Measurements from ENCODE around the gene KATNIP. TPM values are rescaled to one million over a fixed set of nuclear protein-coding genes. Genes with fewer than 3 reads are reported as not detected.

KATNIP gene
- total RNA-seq, 6 donors from 2014 or later = 19.9 to 79.6 (median 38.6) TPM

DNA sequence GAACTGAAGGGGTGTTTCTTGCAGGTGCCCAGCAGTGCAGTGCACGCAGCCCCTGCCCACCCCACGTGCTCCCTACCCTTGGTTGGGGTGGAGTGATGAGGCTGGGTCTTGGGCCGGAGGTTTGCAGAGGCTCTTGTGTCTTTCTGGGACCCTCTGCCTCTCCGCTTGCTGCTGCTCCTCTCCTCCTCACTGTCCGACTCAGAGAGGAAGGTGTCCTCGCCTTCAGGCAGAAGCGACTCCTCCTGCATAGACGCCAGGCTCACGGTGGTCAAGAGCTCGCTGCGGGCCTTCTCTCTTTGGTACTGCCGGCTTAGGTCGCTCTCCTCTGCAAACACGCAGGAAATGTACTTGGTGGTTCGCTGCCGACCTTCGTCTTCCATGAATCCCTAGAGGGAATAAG is 43.2 kb upstream of the KATNIP start:
- Histone ChIP-seq H3K36me3 (peaks cover 60 to 98% (median 95%) of the 10 kb centered on the region in 4 donors), H3K27me3 (no peaks in the 10 kb centered on the region), H3K4me1 (no peaks in the 10 kb centered on the region), H3K4me3 (no peak overlapping the region), H3K9me3 (no peaks in the 10 kb centered on the region), H3K27ac (no peak overlapping the region)
- ATAC-seq (ENCODE audit: low FRiP score in 2 of 2) (no peak), DNase-seq (no peak)
- TF ChIP-seq, protein P1, sequence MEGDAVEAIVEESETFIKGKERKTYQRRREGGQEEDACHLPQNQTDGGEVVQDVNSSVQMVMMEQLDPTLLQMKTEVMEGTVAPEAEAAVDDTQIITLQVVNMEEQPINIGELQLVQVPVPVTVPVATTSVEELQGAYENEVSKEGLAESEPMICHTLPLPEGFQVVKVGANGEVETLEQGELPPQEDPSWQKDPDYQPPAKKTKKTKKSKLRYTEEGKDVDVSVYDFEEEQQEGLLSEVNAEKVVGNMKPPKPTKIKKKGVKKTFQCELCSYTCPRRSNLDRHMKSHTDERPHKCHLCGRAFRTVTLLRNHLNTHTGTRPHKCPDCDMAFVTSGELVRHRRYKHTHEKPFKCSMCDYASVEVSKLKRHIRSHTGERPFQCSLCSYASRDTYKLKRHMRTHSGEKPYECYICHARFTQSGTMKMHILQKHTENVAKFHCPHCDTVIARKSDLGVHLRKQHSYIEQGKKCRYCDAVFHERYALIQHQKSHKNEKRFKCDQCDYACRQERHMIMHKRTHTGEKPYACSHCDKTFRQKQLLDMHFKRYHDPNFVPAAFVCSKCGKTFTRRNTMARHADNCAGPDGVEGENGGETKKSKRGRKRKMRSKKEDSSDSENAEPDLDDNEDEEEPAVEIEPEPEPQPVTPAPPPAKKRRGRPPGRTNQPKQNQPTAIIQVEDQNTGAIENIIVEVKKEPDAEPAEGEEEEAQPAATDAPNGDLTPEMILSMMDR (IDR thresholded peaks at IDR 0.05) = no peak
- no peak for TF ChIP-seq EP300 (IDR thresholded peaks at IDR 0.05)
- TF ChIP-seq POLR2AphosphoS5 (IDR thresholded peaks at IDR 0.05) = no peak
- TF ChIP-seq POLR2A (IDR thresholded peaks at IDR 0.05) = no peak
- 94 to 97% methylated on average over 10 to 17 of the region's 17 CpGs for WGBS, 2 donors

DNA sequence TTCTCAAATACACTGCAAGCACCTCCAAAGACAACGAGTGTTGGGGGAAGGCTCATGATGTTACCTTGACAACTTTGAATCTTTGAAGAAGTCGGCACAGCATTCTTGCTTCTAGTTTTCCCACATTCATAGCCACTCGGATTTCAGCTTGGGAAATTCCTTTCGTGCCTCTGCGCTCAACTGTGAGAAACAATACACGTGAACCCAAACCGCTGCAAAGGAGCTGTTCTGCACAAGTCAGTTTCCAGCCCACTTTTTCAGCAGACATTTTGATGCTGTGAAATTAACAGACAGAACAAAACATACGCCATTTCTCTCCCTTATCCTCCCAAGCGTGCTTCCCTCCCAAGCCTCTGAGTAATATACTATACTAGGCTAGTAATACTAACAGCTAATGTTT is 41.5 kb upstream of the KATNIP start:
- peaks cover 44 to 89% (median 78%) of the 10 kb centered on the region in 4 donors for H3K36me3 ChIP-seq
- H3K27ac ChIP-seq = no peak overlapping the region
- TF ChIP-seq, protein P1 (IDR thresholded peaks at IDR 0.05) = no peak
- TF ChIP-seq POLR2A (IDR thresholded peaks at IDR 0.05) (no peak), EP300 (IDR thresholded peaks at IDR 0.05) (no peak), POLR2AphosphoS5 (IDR thresholded peaks at IDR 0.05) (no peak)
- WGBS, 2 donors = 93% methylated on average over 9 of the region's 9 CpGs
- no peaks in the 10 kb centered on the region for H3K27me3 ChIP-seq
- H3K4me1 ChIP-seq = no peaks in the 10 kb centered on the region
- DNase-seq (no peak), ATAC-seq (ENCODE audit: low FRiP score in 2 of 2) (no peak)
- no peak overlapping the region for H3K4me3 ChIP-seq
- H3K9me3 ChIP-seq = no peaks in the 10 kb centered on the region

DNA sequence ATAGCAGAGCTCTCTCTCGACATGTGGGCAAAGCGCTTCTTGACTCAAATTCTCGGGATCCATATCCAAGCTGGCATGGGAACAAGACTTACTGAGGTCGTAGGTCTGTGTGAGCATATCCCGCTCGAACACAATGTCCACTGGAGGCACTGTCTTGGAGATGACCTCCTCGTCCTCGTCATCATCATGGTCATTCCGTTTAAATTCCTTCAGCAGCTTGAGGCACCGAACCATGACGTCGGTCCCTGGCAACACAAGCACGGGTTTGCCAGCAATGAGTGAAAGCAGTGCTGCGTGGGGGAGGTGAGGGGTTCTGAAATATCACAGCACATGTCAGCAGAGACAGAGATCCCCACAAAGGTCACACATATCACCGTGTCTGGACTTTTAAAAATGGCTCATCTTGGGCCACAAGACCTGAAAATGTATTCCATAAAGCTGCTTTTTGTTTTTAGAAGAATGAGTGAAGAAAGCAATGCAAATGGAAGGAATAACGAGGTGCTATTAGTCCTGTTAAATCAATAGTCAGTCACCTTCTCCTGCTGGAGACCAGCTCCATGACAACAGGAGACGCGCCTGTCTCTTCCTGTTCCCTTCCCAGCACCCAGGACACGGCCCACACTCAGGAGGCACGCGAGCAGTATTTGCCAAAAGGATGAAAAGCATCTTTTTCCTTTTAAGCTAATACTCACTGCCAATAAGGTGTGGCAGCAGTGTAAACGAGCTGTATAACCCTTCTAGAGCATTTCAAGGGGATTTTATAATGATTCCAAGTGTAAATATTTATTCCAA is 38.1 kb upstream of the KATNIP start:
- Histone ChIP-seq H3K27me3 (no peaks in the 10 kb centered on the region), H3K4me1 (no peaks in the 10 kb centered on the region), H3K9me3 (no peaks in the 10 kb centered on the region), H3K27ac (no peak overlapping the region), H3K36me3 (peaks cover 31 to 69% (median 52%) of the 10 kb centered on the region in 4 donors), H3K4me3 (no peak overlapping the region)
- TF ChIP-seq POLR2A (IDR thresholded peaks at IDR 0.05) = no peak
- TF ChIP-seq EP300 (IDR thresholded peaks at IDR 0.05) = no peak
- TF ChIP-seq, protein P1 (IDR thresholded peaks at IDR 0.05) = no peak
- TF ChIP-seq POLR2AphosphoS5 (IDR thresholded peaks at IDR 0.05) = no peak
- DNase-seq (no peak), ATAC-seq (ENCODE audit: low FRiP score in 2 of 2) (no peak)
- WGBS, 2 donors = 85 to 94% methylated on average over 22 of the region's 22 CpGs

DNA sequence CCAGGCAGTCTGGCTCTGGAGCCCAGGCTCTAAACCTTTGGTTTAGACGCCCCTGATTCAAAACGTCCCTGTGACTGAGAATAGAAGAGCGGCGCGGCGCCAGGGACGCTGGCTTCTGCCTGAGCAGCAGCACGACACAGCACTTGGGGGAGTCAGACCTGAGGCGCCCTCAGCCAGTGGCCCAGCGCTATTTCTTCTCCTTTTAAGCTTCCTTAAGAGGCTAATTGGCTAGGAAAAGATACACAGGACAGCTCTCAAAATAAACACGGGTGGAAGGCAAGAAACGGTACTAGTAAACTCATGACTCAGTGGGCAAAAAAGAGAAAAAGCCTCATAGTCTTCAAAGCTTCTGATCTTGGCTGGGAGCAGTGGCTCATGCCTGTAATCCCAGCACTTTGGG is 35.1 kb upstream of the KATNIP start:
- no peaks in the 10 kb centered on the region for H3K9me3 ChIP-seq
- WGBS, 2 donors = 93% methylated on average over 12 of the region's 12 CpGs
- H3K27me3 ChIP-seq = no peaks in the 10 kb centered on the region
- TF ChIP-seq POLR2AphosphoS5 (IDR thresholded peaks at IDR 0.05) (no peak), EP300 (IDR thresholded peaks at IDR 0.05) (no peak), POLR2A (IDR thresholded peaks at IDR 0.05) (no peak)
- TF ChIP-seq, protein P1 (IDR thresholded peaks at IDR 0.05) = no peak
- ATAC-seq (ENCODE audit: low FRiP score in 2 of 2) (no peak), DNase-seq (no peak)
- no peak overlapping the region for H3K4me3 ChIP-seq
- H3K36me3 ChIP-seq = peaks cover 16 to 66% (median 46%) of the 10 kb centered on the region in 4 donors
- H3K4me1 ChIP-seq = no peaks in the 10 kb centered on the region
- H3K27ac ChIP-seq = no peak overlapping the region

Measured in upper lobe of left lung (tissue), 6 donors.